HEK293 (cell line): ENCODE results near the gene GLRX.

ENCODE experiments used
- GFI1B ChIP-seq: fragments of 450-650 bp; formaldehyde crosslinking; IDR thresholded peaks from 2 replicates; pipeline ENCODE4 v1.5.1; 2016; ENCODE audit warnings: missing biosample characterization, missing genetic modification characterization
- HIC1 ChIP-seq: fragments of 450-650 bp; formaldehyde crosslinking; IDR thresholded peaks from 2 replicates; pipeline ENCODE4 v1.5.1; 2016; ENCODE audit warnings: missing biosample characterization, missing genetic modification characterization
- IKZF3 ChIP-seq: fragments of 450-650 bp; IDR thresholded peaks from 2 replicates; pipeline ENCODE4 v1.5.0; 2018; ENCODE audit warnings: missing biosample characterization, mild to moderate bottlenecking, missing genetic modification characterization, moderate library complexity
- MYNN ChIP-seq: fragments of 450-650 bp; formaldehyde crosslinking; IDR thresholded peaks from 2 replicates; pipeline ENCODE4 v1.5.1; 2016; ENCODE audit warnings: missing biosample characterization, missing genetic modification characterization, borderline replicate concordance
- OSR2 ChIP-seq: fragments of 450-650 bp; formaldehyde crosslinking; IDR thresholded peaks from 2 replicates; pipeline ENCODE4 v1.5.1; 2016; ENCODE audit warnings: missing biosample characterization, missing genetic modification characterization
- PRDM1 ChIP-seq: fragments of 450-650 bp; formaldehyde crosslinking; IDR thresholded peaks from 2 replicates; pipeline ENCODE4; 2016; ENCODE audit warnings: missing biosample characterization, missing genetic modification characterization
- SP2 ChIP-seq: fragments of 450-650 bp; formaldehyde crosslinking; IDR thresholded peaks from 2 replicates; pipeline ENCODE4 v1.5.1; 2016; ENCODE audit warnings: missing biosample characterization, missing genetic modification characterization
- SP3 ChIP-seq: fragments of 450-650 bp; formaldehyde crosslinking; IDR thresholded peaks from 2 replicates; pipeline ENCODE4 v1.5.1; 2016; ENCODE audit warnings: missing biosample characterization, missing genetic modification characterization
- SP7 ChIP-seq: fragments of 450-650 bp; formaldehyde crosslinking; IDR thresholded peaks from 2 replicates; pipeline ENCODE4 v1.5.1; 2016; ENCODE audit warnings: missing biosample characterization, missing genetic modification characterization
- TRIM28 ChIP-seq: IDR thresholded peaks from 2 replicates; pipeline ENCODE4 v1.6.1; 2011; ENCODE audit warnings: low read length, control low read depth, borderline replicate concordance
- YY1 ChIP-seq: fragments of 450-650 bp; formaldehyde crosslinking; IDR thresholded peaks from 2 replicates; pipeline ENCODE4 v1.5.1; 2018; ENCODE audit warnings: missing biosample characterization, missing genetic modification characterization
- ZBTB48 ChIP-seq: fragments of 450-650 bp; formaldehyde crosslinking; IDR thresholded peaks from 2 replicates; pipeline ENCODE4 v1.5.1; 2016; ENCODE audit warnings: missing biosample characterization, missing genetic modification characterization
- ZBTB49 ChIP-seq: fragments of 450-650 bp; formaldehyde crosslinking; IDR thresholded peaks from 2 replicates; pipeline ENCODE4 v1.5.1; 2016; ENCODE audit warnings: missing biosample characterization, missing genetic modification characterization, low read depth
- ZBTB6 ChIP-seq: fragments of 450-650 bp; formaldehyde crosslinking; IDR thresholded peaks from 2 replicates; pipeline ENCODE4 v1.5.1; 2017; ENCODE audit warnings: missing biosample characterization, missing genetic modification characterization
- ZEB2 ChIP-seq: fragments of 450-650 bp; formaldehyde crosslinking; IDR thresholded peaks from 2 replicates; pipeline ENCODE4 v1.5.1; 2016; ENCODE audit warnings: missing biosample characterization, missing genetic modification characterization
- ZFP3 ChIP-seq: fragments of 450-650 bp; formaldehyde crosslinking; IDR thresholded peaks from 2 replicates; pipeline ENCODE4 v1.5.1; 2016; ENCODE audit warnings: low read depth, missing biosample characterization, missing genetic modification characterization
- ZFP69B ChIP-seq: fragments of 450-650 bp; formaldehyde crosslinking; IDR thresholded peaks from 2 replicates; pipeline ENCODE4 v1.5.1; 2016; ENCODE audit warnings: missing biosample characterization, missing genetic modification characterization
- ZIC2 ChIP-seq: fragments of 450-650 bp; formaldehyde crosslinking; IDR thresholded peaks from 2 replicates; pipeline ENCODE4 v1.5.1; 2016; ENCODE audit warnings: missing biosample characterization, missing genetic modification characterization
- ZNF112 ChIP-seq: fragments of 450-650 bp; formaldehyde crosslinking; IDR thresholded peaks from 2 replicates; pipeline ENCODE4 v1.5.0; 2017; ENCODE audit warnings: missing biosample characterization, missing genetic modification characterization
- ZNF335 ChIP-seq: fragments of 450-650 bp; formaldehyde crosslinking; conservative IDR thresholded peaks from 2 replicates; pipeline ENCODE4 v1.5.1; 2016; ENCODE audit warnings: missing biosample characterization, missing genetic modification characterization
- ZNF555 ChIP-seq: fragments of 450-650 bp; formaldehyde crosslinking; conservative IDR thresholded peaks from 2 replicates; pipeline ENCODE4 v1.5.1; 2017; ENCODE audit warnings: missing biosample characterization, mild to moderate bottlenecking, missing genetic modification characterization, inconsistent platforms
- ZNF600 ChIP-seq: fragments of 450-650 bp; formaldehyde crosslinking; IDR thresholded peaks from 2 replicates; pipeline ENCODE4 v1.5.1; 2016; ENCODE audit warnings: missing biosample characterization, missing genetic modification characterization
- ZNF610 ChIP-seq: fragments of 450-650 bp; formaldehyde crosslinking; IDR thresholded peaks from 2 replicates; pipeline ENCODE4 v1.5.1; 2016; ENCODE audit warnings: missing biosample characterization, missing genetic modification characterization, borderline replicate concordance
- ZNF624 ChIP-seq: fragments of 450-650 bp; formaldehyde crosslinking; IDR thresholded peaks from 2 replicates; pipeline ENCODE4 v1.5.1; 2017; ENCODE audit warnings: missing biosample characterization, missing genetic modification characterization
- ZNF768 ChIP-seq: fragments of 450-650 bp; formaldehyde crosslinking; IDR thresholded peaks from 2 replicates; pipeline ENCODE4 v1.5.1; 2018; ENCODE audit warnings: missing biosample characterization, mild to moderate bottlenecking, missing genetic modification characterization
- TF ChIP-seq, protein P1 (sequence below): fragments of 450-650 bp; formaldehyde crosslinking; IDR thresholded peaks from 2 replicates; pipeline ENCODE4 v1.5.1; 2016; ENCODE audit warnings: missing biosample characterization, missing genetic modification characterization
- TF ChIP-seq, protein P2 (sequence below): fragments of 450-650 bp; formaldehyde crosslinking; IDR thresholded peaks from 2 replicates; pipeline ENCODE4 v1.5.1; 2016; ENCODE audit warnings: missing biosample characterization, missing genetic modification characterization

Gene GLRX

DNA sequence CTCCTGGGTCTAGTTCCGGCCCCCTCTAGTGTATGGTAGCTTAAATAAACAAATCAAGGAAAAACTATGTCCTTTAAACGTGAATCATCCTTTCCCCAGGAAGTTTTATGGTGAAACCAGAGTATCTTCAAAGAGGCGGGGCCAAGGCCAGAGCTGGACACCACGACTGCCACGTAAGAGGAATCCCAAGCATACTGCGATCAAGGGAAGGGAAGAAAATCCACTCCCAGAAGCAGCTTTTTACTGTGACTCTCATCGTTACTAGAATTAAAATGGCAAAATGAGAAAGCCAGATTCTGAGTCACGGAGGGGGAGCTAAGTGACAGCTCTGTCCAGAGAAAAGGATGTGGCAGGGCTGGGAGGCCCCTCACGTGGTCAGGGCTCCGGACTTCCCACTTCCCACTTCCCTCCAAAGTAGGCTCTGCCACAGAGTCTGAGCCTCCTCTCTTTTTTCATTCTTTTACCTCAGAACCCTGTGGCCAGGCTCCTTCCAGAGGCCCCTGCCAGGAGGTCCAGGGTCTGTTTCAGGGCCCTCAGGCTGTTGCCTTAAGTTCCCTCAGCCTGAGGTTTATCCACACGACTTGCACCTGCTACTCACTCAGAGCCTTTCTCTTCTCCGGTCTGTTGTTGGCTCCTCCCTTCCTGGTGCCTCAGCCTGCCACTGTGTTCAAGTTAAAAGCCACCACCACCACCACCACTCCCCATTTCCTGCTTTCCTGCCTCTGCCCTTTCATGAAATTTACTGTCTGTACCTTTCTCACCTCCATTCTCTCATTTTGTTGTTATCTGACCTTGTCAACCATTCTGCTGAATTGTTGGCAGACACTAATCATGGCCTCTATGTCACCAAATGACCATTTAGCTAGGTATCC is 1.4 kb upstream of the GLRX start (continued):
- TF ChIP-seq ZIC2 (tag by site-specific recombination): peak; percentile 81
- peak; percentile 86 for TF ChIP-seq ZNF600
- TF ChIP-seq ZNF610 (tag by site-specific recombination): 0 out of 2 replicates have a peak, but pooled peaks have one; percentile 36
- 0 out of 2 replicates have a peak, but pooled peaks have one; percentile 29 for TF ChIP-seq PRDM1
- no peak for TF ChIP-seq HIC1 (tag by site-specific recombination)
- TF ChIP-seq IKZF3 (tag by site-specific recombination): 0 out of 2 replicates have a peak, but pooled peaks have one; percentile 20
- peak; percentile 24 for TF ChIP-seq SP2
- peak; percentile 39; the same call in 1 of the 2 replicates for TF ChIP-seq SP3
- no peak for TF ChIP-seq ZNF624
- peak; percentile 68; the same call in 1 of the 2 replicates for TF ChIP-seq GFI1B (tag by site-specific recombination)
- TF ChIP-seq, protein P1, sequence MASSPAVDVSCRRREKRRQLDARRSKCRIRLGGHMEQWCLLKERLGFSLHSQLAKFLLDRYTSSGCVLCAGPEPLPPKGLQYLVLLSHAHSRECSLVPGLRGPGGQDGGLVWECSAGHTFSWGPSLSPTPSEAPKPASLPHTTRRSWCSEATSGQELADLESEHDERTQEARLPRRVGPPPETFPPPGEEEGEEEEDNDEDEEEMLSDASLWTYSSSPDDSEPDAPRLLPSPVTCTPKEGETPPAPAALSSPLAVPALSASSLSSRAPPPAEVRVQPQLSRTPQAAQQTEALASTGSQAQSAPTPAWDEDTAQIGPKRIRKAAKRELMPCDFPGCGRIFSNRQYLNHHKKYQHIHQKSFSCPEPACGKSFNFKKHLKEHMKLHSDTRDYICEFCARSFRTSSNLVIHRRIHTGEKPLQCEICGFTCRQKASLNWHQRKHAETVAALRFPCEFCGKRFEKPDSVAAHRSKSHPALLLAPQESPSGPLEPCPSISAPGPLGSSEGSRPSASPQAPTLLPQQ (tag by site-specific recombination): peak; percentile 48; the same call in 1 of the 2 replicates
- 0 out of 2 replicates have a peak, but pooled peaks have one; percentile 33 for TF ChIP-seq ZEB2
- peak; percentile 93 for TF ChIP-seq OSR2 (tag by site-specific recombination)
- TF ChIP-seq SP7: peak; percentile 47; the same call in 1 of the 2 replicates
- no peak for TF ChIP-seq ZNF112
- TF ChIP-seq TRIM28: peak; percentile 63; the same call in 1 of the 2 replicates
- TF ChIP-seq ZNF335 (tag by site-specific recombination): peak; percentile 73
- peak; percentile 65; the same call in 1 of the 2 replicates for TF ChIP-seq ZBTB48 (tag by site-specific recombination)
- TF ChIP-seq ZFP3 (tag by site-specific recombination): no peak
- 0 out of 2 replicates have a peak, but pooled peaks have one; percentile 8 for TF ChIP-seq ZBTB6 (tag by site-specific recombination)
- no peak for TF ChIP-seq YY1
- no peak for TF ChIP-seq ZNF768
- TF ChIP-seq MYNN (tag by site-specific recombination): peak; percentile 100
- TF ChIP-seq, protein P2, sequence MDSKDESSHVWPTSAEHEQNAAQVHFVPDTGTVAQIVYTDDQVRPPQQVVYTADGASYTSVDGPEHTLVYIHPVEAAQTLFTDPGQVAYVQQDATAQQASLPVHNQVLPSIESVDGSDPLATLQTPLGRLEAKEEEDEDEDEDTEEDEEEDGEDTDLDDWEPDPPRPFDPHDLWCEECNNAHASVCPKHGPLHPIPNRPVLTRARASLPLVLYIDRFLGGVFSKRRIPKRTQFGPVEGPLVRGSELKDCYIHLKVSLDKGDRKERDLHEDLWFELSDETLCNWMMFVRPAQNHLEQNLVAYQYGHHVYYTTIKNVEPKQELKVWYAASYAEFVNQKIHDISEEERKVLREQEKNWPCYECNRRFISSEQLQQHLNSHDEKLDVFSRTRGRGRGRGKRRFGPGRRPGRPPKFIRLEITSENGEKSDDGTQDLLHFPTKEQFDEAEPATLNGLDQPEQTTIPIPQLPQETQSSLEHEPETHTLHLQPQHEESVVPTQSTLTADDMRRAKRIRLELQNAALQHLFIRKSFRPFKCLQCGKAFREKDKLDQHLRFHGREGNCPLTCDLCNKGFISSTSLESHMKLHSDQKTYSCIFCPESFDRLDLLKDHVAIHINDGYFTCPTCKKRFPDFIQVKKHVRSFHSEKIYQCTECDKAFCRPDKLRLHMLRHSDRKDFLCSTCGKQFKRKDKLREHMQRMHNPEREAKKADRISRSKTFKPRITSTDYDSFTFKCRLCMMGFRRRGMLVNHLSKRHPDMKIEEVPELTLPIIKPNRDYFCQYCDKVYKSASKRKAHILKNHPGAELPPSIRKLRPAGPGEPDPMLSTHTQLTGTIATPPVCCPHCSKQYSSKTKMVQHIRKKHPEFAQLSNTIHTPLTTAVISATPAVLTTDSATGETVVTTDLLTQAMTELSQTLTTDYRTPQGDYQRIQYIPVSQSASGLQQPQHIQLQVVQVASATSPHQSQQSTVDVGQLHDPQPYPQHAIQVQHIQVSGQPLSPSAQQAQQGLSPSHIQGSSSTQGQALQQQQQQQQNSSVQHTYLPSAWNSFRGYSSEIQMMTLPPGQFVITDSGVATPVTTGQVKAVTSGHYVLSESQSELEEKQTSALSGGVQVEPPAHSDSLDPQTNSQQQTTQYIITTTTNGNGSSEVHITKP (tag by site-specific recombination): peak; percentile 83
- no peak for TF ChIP-seq ZBTB49 (tag by site-specific recombination)
- TF ChIP-seq ZNF555 (tag by site-specific recombination): no peak
- 0 out of 2 replicates have a peak, but pooled peaks have one; percentile 14 for TF ChIP-seq ZFP69B
